ENCODE measurements around the gene SLC26A11. TPM values are rescaled to one million over a fixed set of nuclear protein-coding genes. Genes with fewer than 3 reads are reported as not detected.

Gene SLC26A11
- total and polyA plus RNA-seq, 8 donors = 2.3 to 93.3 (median 7.9) TPM

DNA sequence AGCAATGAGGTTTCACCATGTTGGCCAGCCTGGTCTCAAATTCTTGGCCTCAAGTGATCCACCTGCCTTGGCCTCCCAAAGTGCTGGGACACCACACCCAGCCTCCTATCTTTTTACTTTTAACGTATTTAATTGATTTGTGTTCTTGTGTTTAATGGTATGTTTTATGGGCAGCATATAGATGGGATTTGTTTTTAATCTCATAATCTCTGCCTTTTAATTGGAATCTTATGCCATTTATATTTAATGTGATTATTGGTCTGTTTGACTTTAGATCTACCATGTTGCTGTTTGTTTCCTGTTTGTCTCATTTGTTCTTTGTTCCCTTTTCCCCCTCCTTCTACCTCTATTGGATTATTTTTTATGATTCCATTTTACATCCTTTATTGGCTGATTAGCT, 12.2 kb downstream of the SLC26A11 start:
- Histone ChIP-seq H3K4me1 (no peaks in the 10 kb centered on the region), H3K4me3 (no peak overlapping the region), H3K9me3 (peaks cover 5 to 30% (median 17%) of the 10 kb centered on the region in 4 donors), H3K36me3 (peaks cover 10 to 100% (median 86%) of the 10 kb centered on the region in 4 donors), H3K27me3 (no peaks in the 10 kb centered on the region), H3K27ac (no peak overlapping the region)
- DNase-seq = no peak
- intact Hi-C loops (cut with DNase I; ENCODE audit: low total_unique reads) = no loop called here
- 100% methylated on average over 1 of the region's 1 CpG for WGBS, 5 donors
- TF ChIP-seq POLR2A (IDR thresholded peaks at IDR 0.05) (no peak), POLR2AphosphoS5 (IDR thresholded peaks at IDR 0.05) (no peak), EP300 (IDR thresholded peaks at IDR 0.05) (no peak)
- TF ChIP-seq, protein P1, sequence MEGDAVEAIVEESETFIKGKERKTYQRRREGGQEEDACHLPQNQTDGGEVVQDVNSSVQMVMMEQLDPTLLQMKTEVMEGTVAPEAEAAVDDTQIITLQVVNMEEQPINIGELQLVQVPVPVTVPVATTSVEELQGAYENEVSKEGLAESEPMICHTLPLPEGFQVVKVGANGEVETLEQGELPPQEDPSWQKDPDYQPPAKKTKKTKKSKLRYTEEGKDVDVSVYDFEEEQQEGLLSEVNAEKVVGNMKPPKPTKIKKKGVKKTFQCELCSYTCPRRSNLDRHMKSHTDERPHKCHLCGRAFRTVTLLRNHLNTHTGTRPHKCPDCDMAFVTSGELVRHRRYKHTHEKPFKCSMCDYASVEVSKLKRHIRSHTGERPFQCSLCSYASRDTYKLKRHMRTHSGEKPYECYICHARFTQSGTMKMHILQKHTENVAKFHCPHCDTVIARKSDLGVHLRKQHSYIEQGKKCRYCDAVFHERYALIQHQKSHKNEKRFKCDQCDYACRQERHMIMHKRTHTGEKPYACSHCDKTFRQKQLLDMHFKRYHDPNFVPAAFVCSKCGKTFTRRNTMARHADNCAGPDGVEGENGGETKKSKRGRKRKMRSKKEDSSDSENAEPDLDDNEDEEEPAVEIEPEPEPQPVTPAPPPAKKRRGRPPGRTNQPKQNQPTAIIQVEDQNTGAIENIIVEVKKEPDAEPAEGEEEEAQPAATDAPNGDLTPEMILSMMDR (IDR thresholded peaks at IDR 0.05) = no peak

DNA sequence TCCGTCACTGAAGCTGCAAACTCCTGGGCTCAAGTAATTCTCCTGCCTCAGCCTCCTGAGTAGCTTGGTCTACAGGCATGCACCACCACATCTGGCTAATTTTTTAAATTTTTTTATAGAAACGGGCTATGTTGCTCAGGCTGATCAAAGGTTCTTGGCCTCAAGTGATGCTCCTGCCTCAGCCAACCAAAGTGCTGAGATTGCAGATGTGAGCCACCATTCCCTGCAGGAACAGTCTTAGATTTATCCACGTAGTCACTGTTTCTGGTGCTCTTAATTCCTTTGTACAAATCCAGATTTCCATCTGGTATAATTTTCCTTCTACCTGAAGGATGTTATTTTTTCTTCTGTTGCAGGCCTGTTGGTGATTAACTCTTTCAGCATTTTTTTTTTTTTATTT, 13.0 kb downstream of the SLC26A11 start:
- Histone ChIP-seq H3K27ac (no peak overlapping the region), H3K36me3 (peaks cover 18 to 100% (median 86%) of the 10 kb centered on the region in 4 donors), H3K9me3 (peaks cover 5 to 30% (median 17%) of the 10 kb centered on the region in 4 donors), H3K4me1 (no peaks in the 10 kb centered on the region), H3K4me3 (no peak overlapping the region), H3K27me3 (no peaks in the 10 kb centered on the region)
- WGBS, 5 donors = 89 to 99% (median 95%) methylated on average over 3 of the region's 3 CpGs
- TF ChIP-seq POLR2AphosphoS5 (IDR thresholded peaks at IDR 0.05) (no peak), EP300 (IDR thresholded peaks at IDR 0.05) (no peak), POLR2A (IDR thresholded peaks at IDR 0.05) (no peak)
- TF ChIP-seq, protein P1 (IDR thresholded peaks at IDR 0.05) = no peak
- DNase-seq = no peak
- intact Hi-C loops (cut with DNase I; ENCODE audit: low total_unique reads) = no loop called here

DNA sequence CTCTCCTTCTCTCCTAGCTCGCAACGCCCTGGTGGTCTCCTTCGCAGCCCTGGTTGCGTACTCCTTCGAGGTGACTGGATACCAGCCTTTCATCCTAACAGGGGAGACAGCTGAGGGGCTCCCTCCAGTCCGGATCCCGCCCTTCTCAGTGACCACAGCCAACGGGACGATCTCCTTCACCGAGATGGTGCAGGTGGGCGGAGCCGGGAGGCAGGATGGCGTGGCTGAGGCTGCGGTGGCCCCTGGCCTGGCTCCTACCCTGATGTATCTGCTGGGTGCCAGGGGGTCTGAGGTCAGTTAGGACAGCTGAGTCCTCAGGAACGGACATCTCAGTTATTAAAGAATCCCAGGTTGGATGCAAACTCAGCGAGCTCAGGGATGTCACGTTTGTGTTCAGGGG, 16.7 kb downstream of the SLC26A11 start:
- no peak for DNase-seq
- Histone ChIP-seq H3K9me3 (peaks cover 5 to 23% (median 17%) of the 10 kb centered on the region in 4 donors), H3K27ac (no peak overlapping the region), H3K4me1 (no peaks in the 10 kb centered on the region), H3K4me3 (no peak overlapping the region), H3K36me3 (peaks cover 35 to 95% (median 87%) of the 10 kb centered on the region in 4 donors), H3K27me3 (no peaks in the 10 kb centered on the region)
- TF ChIP-seq POLR2A (IDR thresholded peaks at IDR 0.05) (no peak), POLR2AphosphoS5 (IDR thresholded peaks at IDR 0.05) (no peak), EP300 (IDR thresholded peaks at IDR 0.05) (no peak)
- TF ChIP-seq, protein P1 (IDR thresholded peaks at IDR 0.05) = no peak
- WGBS, 5 donors = 86 to 88% (median 87%) methylated on average over 13 to 17 of the region's 17 CpGs
- intact Hi-C loops (cut with DNase I; ENCODE audit: low total_unique reads) = no loop called here

DNA sequence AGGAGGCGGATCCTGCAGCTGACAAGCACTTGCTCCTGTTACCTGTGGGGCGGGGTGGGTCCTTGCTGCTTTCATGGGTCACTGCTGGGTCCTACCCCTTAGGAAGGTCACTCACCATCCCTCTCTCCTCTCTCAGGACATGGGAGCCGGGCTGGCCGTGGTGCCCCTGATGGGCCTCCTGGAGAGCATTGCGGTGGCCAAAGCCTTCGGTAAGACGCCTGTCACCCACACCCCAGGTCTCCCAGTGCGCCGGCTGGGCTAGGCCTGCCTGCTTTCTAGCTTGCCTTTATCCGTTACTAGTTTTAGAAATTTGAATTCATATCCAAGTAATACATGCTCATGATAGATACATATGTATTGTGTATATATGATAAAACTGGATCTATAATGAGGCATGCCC, 17.2 kb downstream of the SLC26A11 start:
- H3K36me3 ChIP-seq = peaks cover 40 to 95% (median 87%) of the 10 kb centered on the region in 4 donors
- intact Hi-C loops (cut with DNase I; ENCODE audit: low total_unique reads) = no loop called here

DNA sequence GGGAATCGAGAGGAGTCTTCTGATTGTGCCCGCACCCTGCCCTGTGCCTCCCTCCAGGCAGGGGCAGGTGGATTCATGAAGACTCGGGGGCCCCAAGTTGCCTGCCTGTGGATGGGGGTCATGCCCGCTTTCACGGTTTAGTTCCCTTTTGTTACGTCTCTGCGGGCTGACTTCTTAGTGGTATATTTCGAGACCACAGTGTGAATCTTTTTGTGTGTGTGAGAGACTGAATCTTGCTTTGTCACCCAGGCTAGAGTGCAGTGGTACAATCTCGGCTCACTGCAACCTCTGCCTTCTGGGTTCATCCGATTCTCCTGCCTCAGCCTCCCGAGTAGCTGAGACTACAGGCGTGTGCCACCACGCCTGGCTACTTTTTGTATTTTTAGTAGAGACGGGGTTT, 22.3 kb downstream of the SLC26A11 start:
- intact Hi-C loops (cut with DNase I; ENCODE audit: low total_unique reads) = no loop called here
- no peak for DNase-seq

More for the DNA sequence above, 17.2 kb downstream of the SLC26A11 start:
- no peak for TF ChIP-seq EP300 (IDR thresholded peaks at IDR 0.05)
- H3K9me3 ChIP-seq = peaks cover 5 to 18% (median 12%) of the 10 kb centered on the region in 4 donors
- H3K27me3 ChIP-seq = no peaks in the 10 kb centered on the region
- H3K4me3 ChIP-seq = no peak overlapping the region
- 94 to 100% (median 97%) methylated on average over 6 to 10 of the region's 10 CpGs for WGBS, 5 donors
- no peaks in the 10 kb centered on the region for H3K4me1 ChIP-seq
- no peak for DNase-seq
- no peak overlapping the region for H3K27ac ChIP-seq

More for the DNA sequence above, 22.3 kb downstream of the SLC26A11 start:
- TF ChIP-seq, protein P1 (IDR thresholded peaks at IDR 0.05) = no peak
- TF ChIP-seq POLR2AphosphoS5 (IDR thresholded peaks at IDR 0.05) = no peak
- no peak for TF ChIP-seq EP300 (IDR thresholded peaks at IDR 0.05)
- TF ChIP-seq POLR2A (IDR thresholded peaks at IDR 0.05) = no peak
- no peaks in the 10 kb centered on the region for H3K4me1 ChIP-seq
- no peaks in the 10 kb centered on the region for H3K27me3 ChIP-seq
- H3K36me3 ChIP-seq = peaks cover 54 to 91% (median 81%) of the 10 kb centered on the region in 4 donors
- no peak overlapping the region for H3K27ac ChIP-seq
- no peaks in the 10 kb centered on the region for H3K9me3 ChIP-seq
- H3K4me3 ChIP-seq = no peak overlapping the region
- 80 to 87% (median 86%) methylated on average over 14 of the region's 14 CpGs for WGBS, 5 donors

All from stomach (tissue), 9 donors.